Subcutaneous adipose tissue (tissue), 4 donors: Measurements from ENCODE around the gene IGFBP6. TPM values are rescaled to one million over a fixed set of nuclear protein-coding genes. Genes with fewer than 3 reads are reported as not detected.

Experiments used
- CTCF ChIP-seq: fragments of 450-650 bp; IDR thresholded peaks from one replicate; pipeline ENCODE4 v1.5.1; 2016; ENCODE audit warnings: low read depth, mild to moderate bottlenecking, control low read depth, antibody characterized with exemption, moderate library complexity
- small RNA-seq: library from RNA; depleted of rRNA; stranded (forward); fragments of <200 nt; gene quantifications from one replicate; pipeline ENCODE3, GENCODE V24; 2016
- total RNA-seq, 4 donors: library from RNA; depleted of rRNA; stranded (reverse); fragments of >200 nt; gene quantifications; one replicate each; pipeline ENCODE4 v1.1.0, GENCODE V29; 2016

Gene IGFBP6
- total RNA-seq, 4 donors from 2014 or later, result 224 to 1,933 (median 278) TPM

- no peak for TF ChIP-seq CTCF
Measured at GRCh38 chr12:53151039-53151438, 53.6 kb downstream of the IGFBP6 start.

Small RNAs within 50 kb of the gene (small RNA-seq; reads per million reads assigned to genes)
- gene HIGD1AP1 (not detected), gene MIR6757 (not detected), gene RNU6-333P (not detected)

Other genes starting within 250 kb of the IGFBP6 start
- not detected for gene KRT78, start 248.7 kb upstream of the IGFBP6 start, total RNA-seq
- gene KRT8, start 192.6 kb upstream of the IGFBP6 start, total RNA-seq, result 10 to 100 TPM in 2 of 4 donors, 1 to 10 TPM in 2; 5.5 to 11.7 (median 8.7) TPM
- gene KRT18, start 148.5 kb upstream of the IGFBP6 start, total RNA-seq, result 1 to 10 TPM; 3.2 to 9.2 (median 6.5) TPM
- 100 to 1,000 TPM; 471 to 677 (median 528) TPM for gene EIF4B, start 91.2 kb upstream of the IGFBP6 start, total RNA-seq
- 100 to 1,000 TPM; 108 to 522 (median 189) TPM for gene TNS2, start 47.6 kb upstream of the IGFBP6 start, total RNA-seq
- gene SPRYD3, start 18.3 kb upstream of the IGFBP6 start, total RNA-seq, result 10 to 100 TPM; 20.4 to 41.8 (median 24.6) TPM
- gene SOAT2, start 5.8 kb downstream of the IGFBP6 start, total RNA-seq, result under 1 TPM in 1 of 4 donors, not detected in 3; 0.38 TPM
- 10 to 100 TPM; 14.0 to 22.3 (median 17.7) TPM for gene ZNF740, start 83.1 kb downstream of the IGFBP6 start, total RNA-seq
- 100 to 1,000 TPM in 2 of 4 donors, 10 to 100 TPM in 2; 63.7 to 215 (median 101) TPM for gene CSAD, start 83.3 kb downstream of the IGFBP6 start, total RNA-seq
- 1 to 10 TPM in 3 of 4 donors, under 1 TPM in 1; 0.49 to 8.1 (median 3.0) TPM for gene ITGB7, start 109.6 kb downstream of the IGFBP6 start, total RNA-seq
- gene RARG, start 134.5 kb downstream of the IGFBP6 start, total RNA-seq, result 10 to 100 TPM in 3 of 4 donors, 1 to 10 TPM in 1; 4.2 to 14.1 (median 10.9) TPM
- 1 to 10 TPM in 2 of 4 donors, under 1 TPM in 1, not detected in 1; 0.38 to 2.4 (median 2.0) TPM for gene ESPL1, start 170.6 kb downstream of the IGFBP6 start, total RNA-seq
- gene PFDN5, start 197.9 kb downstream of the IGFBP6 start, total RNA-seq, result 100 to 1,000 TPM; 523 to 856 (median 791) TPM
- gene MYG1, start 202.0 kb downstream of the IGFBP6 start, total RNA-seq, result 10 to 100 TPM; 26.7 to 46.5 (median 40.7) TPM
- 10 to 100 TPM; 30.3 to 56.9 (median 35.0) TPM for gene AAAS, start 223.9 kb downstream of the IGFBP6 start, total RNA-seq
- not detected for gene SP7, start 238.7 kb downstream of the IGFBP6 start, total RNA-seq